Activated CD4-positive, alpha-beta T cell treated with anti-CD3 and anti-CD28 coated beads, Interleukin-2, Interleukin-4, amounts not matched to agents 100 ng/mL and 50 ng/mL, durations not matched to agents 16 hours and 8 hours (primary cell): ENCODE measurements around the gene TCF7L1.

ENCODE experiments used
- DNase-seq: peaks from one replicate; pipeline ENCODE4 v3.0.0-alpha.2; 2020; ENCODE audit warnings: low spot score

TCF7L1 gene

DNA sequence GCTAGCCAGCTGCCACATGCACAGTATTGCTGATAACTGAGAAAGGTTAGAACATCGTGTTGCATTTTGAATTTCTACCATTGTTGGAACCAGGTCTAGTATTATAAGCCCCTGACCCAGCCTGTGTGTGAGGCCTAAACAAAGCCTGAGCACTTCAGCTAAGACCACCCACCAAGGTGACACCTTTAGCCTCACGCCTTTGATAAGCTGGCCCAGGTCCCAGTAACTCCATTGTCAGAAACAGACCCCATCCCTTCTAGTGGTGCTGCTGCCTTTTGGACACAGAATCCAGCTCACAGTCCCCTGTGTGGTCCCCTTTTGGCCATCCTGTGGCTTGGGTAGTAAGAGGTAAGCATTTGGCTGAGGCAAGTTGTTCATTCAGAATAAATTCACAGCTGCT is 223.0 kb downstream of the TCF7L1 start:
- no peak for DNase-seq

GRCh38 chr2:85357736-85358135 is 224.5 kb downstream of the TCF7L1 start:
- DNase-seq, result no peak
